ENCODE measurements around the gene MMP28. TPM values are rescaled to one million over a fixed set of nuclear protein-coding genes. Genes with fewer than 3 reads are reported as not detected.
"Not testable (repeated sequence)": the region's sequence is repeated elsewhere in the genome, so short reads cannot be mapped to it uniquely, and the experiment has no call there.

MMP28 gene
- total and polyA plus RNA-seq, 7 experiments from 2014 or later, result 2.9 to 33.1 (median 14.8) TPM; not detected in 1

GRCh38 chr17:35751541-35751940, 43.9 kb downstream of the MMP28 start:
- ATAC-seq; H3K9me3 Mint-ChIP-seq; POLR2A ChIA-PET; DNase-seq; H3K27ac ChIP-seq (ENCODE audit: low read depth, low read length); H3K9me3 ChIP-seq (ENCODE audit: control insufficient read depth in 2 of 3, low read length in 3 of 3); H3K36me3 Mint-ChIP-seq; H3K36me3 ChIP-seq (ENCODE audit: control insufficient read depth in 2 of 3, insufficient read depth in 3 of 3, low read length in 3 of 3); H3K4me3 ChIP-seq (ENCODE audit: low read length); H3K4me1 ChIP-seq (ENCODE audit: control insufficient read depth in 2 of 2, insufficient read depth in 2 of 2, low read length in 2 of 2); CTCF ChIA-PET; intact Hi-C loops (cut with micrococcal nuclease); H3K27ac Mint-ChIP-seq: not testable (repeated sequence)
- H3K27me3 ChIP-seq (ENCODE audit: control insufficient read depth in 2 of 2, insufficient read depth in 2 of 2, low read length in 2 of 2), result peaks cover 0 to 10% of the 10 kb centered on the region in 2 donors
- H3K4me3 Mint-ChIP-seq, result peak overlapping the region in 1 of 10 donors; percentile 5
- H3K27me3 Mint-ChIP-seq, result peaks cover 29 to 49% (median 36%) of the 10 kb centered on the region in 5 donors
- H3K4me1 Mint-ChIP-seq, result peaks cover 0 to 21% (median 3%) of the 10 kb centered on the region in 7 donors

- Mint-ChIP-seq H3K4me3 (peak overlapping the region in 1 of 10 donors; percentile 13), H3K36me3 (no peaks in the 10 kb centered on the region), H3K27ac (no peak overlapping the region), H3K27me3 (peaks cover 29 to 47% (median 36%) of the 10 kb centered on the region in 5 donors), H3K4me1 (peaks cover 0 to 21% (median 3%) of the 10 kb centered on the region in 7 donors), H3K9me3 (peaks cover 0 to 1% (median 0%) of the 10 kb centered on the region in 11 donors)
- POLR2A ChIA-PET, result no interaction called here
- DNase-seq (no peak), ATAC-seq (no peak)
- CTCF ChIA-PET, result no interaction called here
- Histone ChIP-seq H3K4me3 (ENCODE audit: low read length) (no peak overlapping the region), H3K27me3 (ENCODE audit: control insufficient read depth in 2 of 2, insufficient read depth in 2 of 2, low read length in 2 of 2) (peaks cover 0 to 10% of the 10 kb centered on the region in 2 donors), H3K4me1 (ENCODE audit: control insufficient read depth in 2 of 2, insufficient read depth in 2 of 2, low read length in 2 of 2) (no peaks in the 10 kb centered on the region), H3K27ac (ENCODE audit: low read depth, low read length) (no peak overlapping the region), H3K36me3 (ENCODE audit: control insufficient read depth in 2 of 3, insufficient read depth in 3 of 3, low read length in 3 of 3) (no peaks in the 10 kb centered on the region), H3K9me3 (ENCODE audit: control insufficient read depth in 2 of 3, low read length in 3 of 3) (no peaks in the 10 kb centered on the region)
- intact Hi-C loops (cut with micrococcal nuclease), result no loop called here
These were observed 44.7 kb downstream of the MMP28 start for GRCh38 chr17:35750526-35751395.

GRCh38 chr17:35749560-35750412, 45.7 kb downstream of the MMP28 start:
- Histone ChIP-seq H3K36me3 (ENCODE audit: control insufficient read depth in 2 of 3, insufficient read depth in 3 of 3, low read length in 3 of 3) (no peaks in the 10 kb centered on the region), H3K9me3 (ENCODE audit: control insufficient read depth in 2 of 3, low read length in 3 of 3) (no peaks in the 10 kb centered on the region), H3K4me1 (ENCODE audit: control insufficient read depth in 2 of 2, insufficient read depth in 2 of 2, low read length in 2 of 2) (no peaks in the 10 kb centered on the region), H3K27ac (ENCODE audit: low read depth, low read length) (no peak overlapping the region), H3K4me3 (ENCODE audit: low read length) (no peak overlapping the region), H3K27me3 (ENCODE audit: control insufficient read depth in 2 of 2, insufficient read depth in 2 of 2, low read length in 2 of 2) (peaks cover 0 to 10% of the 10 kb centered on the region in 2 donors)
- Mint-ChIP-seq H3K4me3 (peak overlapping the region in 3 of 10 donors; percentile 9 to 47 (median 13)), H3K36me3 (no peaks in the 10 kb centered on the region), H3K4me1 (peaks cover 0 to 21% (median 3%) of the 10 kb centered on the region in 7 donors), H3K27ac (peak overlapping the region in 1 of 9 donors; percentile 17), H3K27me3 (peaks cover 29 to 47% (median 36%) of the 10 kb centered on the region in 5 donors), H3K9me3 (peaks cover 0 to 1% (median 0%) of the 10 kb centered on the region in 11 donors)
- intact Hi-C loops (cut with micrococcal nuclease), result loop anchor here (5.0 to 10.0 kb wide), 3 partner anchors 205 to 632 kb away; partner anchors contain the start of genes NLE1 (in 1 of the 2), RAD51D (in 1 of the 2) and UNC45B (in 1 of the 2)
- DNase-seq (no peak), ATAC-seq (no peak)
- ChIA-PET POLR2A (interaction anchor here (0.8 to 1.3 kb wide), 2 partner anchors 59 to 62 kb away, joined by 4 to 6 read pairs; partner anchors contain the start of gene TAF15), CTCF (interaction anchor here (1.3 to 7.3 kb wide), 2 partner anchors 14 to 136 kb away, joined by 7 to 93 read pairs; no protein-coding TSS in a partner anchor)

GRCh38 chr17:35748979-35749378, 46.5 kb downstream of the MMP28 start:
- peaks cover 0 to 1% (median 0%) of the 10 kb centered on the region in 11 donors for H3K9me3 Mint-ChIP-seq
- intact Hi-C loops (cut with micrococcal nuclease), result loop anchor here (5.0 to 10.0 kb wide), 3 partner anchors 204 to 632 kb away; partner anchors contain the start of genes NLE1 (in 1 of the 2), RAD51D (in 1 of the 2) and UNC45B (in 1 of the 2)
- H3K4me1 Mint-ChIP-seq, result peaks cover 0 to 21% (median 3%) of the 10 kb centered on the region in 7 donors
- no peak for ATAC-seq
- no peak overlapping the region for H3K4me3 Mint-ChIP-seq
- H3K4me1 ChIP-seq (ENCODE audit: control insufficient read depth in 2 of 2, insufficient read depth in 2 of 2, low read length in 2 of 2), result no peaks in the 10 kb centered on the region
- ChIA-PET POLR2A (interaction anchor here (0.8 to 1.3 kb wide), 2 partner anchors 60 to 62 kb away, joined by 4 to 6 read pairs; partner anchors contain the start of gene TAF15), CTCF (interaction anchor here (1.3 to 7.3 kb wide), 2 partner anchors 13 to 135 kb away, joined by 7 to 93 read pairs; no protein-coding TSS in a partner anchor)
- no peak overlapping the region for H3K27ac ChIP-seq (ENCODE audit: low read depth, low read length)
- no peaks in the 10 kb centered on the region for H3K36me3 Mint-ChIP-seq
- H3K4me3 ChIP-seq (ENCODE audit: low read length), result no peak overlapping the region
- H3K36me3 ChIP-seq (ENCODE audit: control insufficient read depth in 2 of 3, insufficient read depth in 3 of 3, low read length in 3 of 3), result no peaks in the 10 kb centered on the region
- no peak for DNase-seq
- peaks cover 0 to 10% of the 10 kb centered on the region in 2 donors for H3K27me3 ChIP-seq (ENCODE audit: control insufficient read depth in 2 of 2, insufficient read depth in 2 of 2, low read length in 2 of 2)
- no peak overlapping the region for H3K27ac Mint-ChIP-seq
- H3K27me3 Mint-ChIP-seq, result peaks cover 29 to 47% (median 38%) of the 10 kb centered on the region in 5 donors
- H3K9me3 ChIP-seq (ENCODE audit: control insufficient read depth in 2 of 3, low read length in 3 of 3), result no peaks in the 10 kb centered on the region

- no peak for ATAC-seq
- no peaks in the 10 kb centered on the region for H3K4me1 ChIP-seq (ENCODE audit: control insufficient read depth in 2 of 2, insufficient read depth in 2 of 2, low read length in 2 of 2)
- H3K27ac Mint-ChIP-seq, result no peak overlapping the region
- DNase-seq, result no peak
- no peaks in the 10 kb centered on the region for H3K36me3 Mint-ChIP-seq
- no peak overlapping the region for H3K27ac ChIP-seq (ENCODE audit: low read depth, low read length)
- ChIA-PET CTCF (interaction anchor here (1.0 to 7.3 kb wide), 6 partner anchors 9 to 192 kb away, joined by 3 to 93 read pairs (median 5); no protein-coding TSS in a partner anchor), POLR2A (no interaction called here)
- H3K4me1 Mint-ChIP-seq, result peaks cover 0 to 21% (median 3%) of the 10 kb centered on the region in 7 donors
- H3K27me3 ChIP-seq (ENCODE audit: control insufficient read depth in 2 of 2, insufficient read depth in 2 of 2, low read length in 2 of 2), result peaks cover 0 to 10% of the 10 kb centered on the region in 2 donors
- peaks cover 0 to 1% (median 0%) of the 10 kb centered on the region in 11 donors for H3K9me3 Mint-ChIP-seq
- H3K36me3 ChIP-seq (ENCODE audit: control insufficient read depth in 2 of 3, insufficient read depth in 3 of 3, low read length in 3 of 3), result no peaks in the 10 kb centered on the region
- no peak overlapping the region for H3K4me3 ChIP-seq (ENCODE audit: low read length)
- intact Hi-C loops (cut with micrococcal nuclease), result loop anchor here (5.0 to 10.0 kb wide), 3 partner anchors 204 to 631 kb away; partner anchors contain the start of genes NLE1 (in 1 of the 2), RAD51D (in 1 of the 2) and UNC45B (in 1 of the 2)
- no peak overlapping the region for H3K4me3 Mint-ChIP-seq
- no peaks in the 10 kb centered on the region for H3K9me3 ChIP-seq (ENCODE audit: control insufficient read depth in 2 of 3, low read length in 3 of 3)
- H3K27me3 Mint-ChIP-seq, result peaks cover 34 to 51% (median 42%) of the 10 kb centered on the region in 5 donors
These were observed 47.0 kb downstream of the MMP28 start for GRCh38 chr17:35748341-35748841.

Data from naive thymus-derived CD4-positive, alpha-beta T cell (primary cell).